ENCODE results near the gene ANKRD10. TPM values are rescaled to one million over a fixed set of nuclear protein-coding genes. Genes with fewer than 3 reads are reported as not detected.

The ANKRD10 gene
- total RNA-seq, 6 experiments from 2014 or later, result 40.4 to 56.2 (median 44.3) TPM

DNA sequence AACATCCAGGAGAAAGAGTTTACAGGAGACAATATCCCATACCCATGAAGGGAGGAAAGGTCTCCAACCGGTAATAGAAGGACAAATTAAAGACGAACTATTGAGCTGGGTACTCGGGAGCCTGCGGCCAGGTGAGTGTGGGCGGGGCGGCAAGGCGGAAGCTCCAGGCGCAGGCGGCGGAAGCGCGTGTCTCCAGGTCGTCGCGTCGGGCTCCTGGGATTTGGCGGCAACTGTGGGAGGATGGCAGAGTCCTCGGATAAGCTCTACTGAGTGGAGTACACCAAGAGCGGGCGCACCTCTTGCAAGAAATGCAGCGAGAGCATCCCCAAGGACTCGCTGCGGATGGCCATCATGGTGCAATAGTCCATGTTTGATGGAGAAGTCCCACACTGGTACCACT is 21.6 kb upstream of the ANKRD10 start:
- Histone ChIP-seq H3K27me3 (no peaks in the 10 kb centered on the region), H3K4me1 (no peaks in the 10 kb centered on the region), H3K4me3 (no peak overlapping the region), H3K27ac (no peak overlapping the region), H3K36me3 (no peaks in the 10 kb centered on the region), H3K9me3 (no peaks in the 10 kb centered on the region)
- DNase-seq (no peak), ATAC-seq (no peak)
- 95% methylated on average over 11 of the region's 23 CpGs for WGBS (ENCODE audit: insufficient coverage, low coverage, low lambda C conversion rate, missing lambda C conversion rate)
- TF ChIP-seq, protein P1, sequence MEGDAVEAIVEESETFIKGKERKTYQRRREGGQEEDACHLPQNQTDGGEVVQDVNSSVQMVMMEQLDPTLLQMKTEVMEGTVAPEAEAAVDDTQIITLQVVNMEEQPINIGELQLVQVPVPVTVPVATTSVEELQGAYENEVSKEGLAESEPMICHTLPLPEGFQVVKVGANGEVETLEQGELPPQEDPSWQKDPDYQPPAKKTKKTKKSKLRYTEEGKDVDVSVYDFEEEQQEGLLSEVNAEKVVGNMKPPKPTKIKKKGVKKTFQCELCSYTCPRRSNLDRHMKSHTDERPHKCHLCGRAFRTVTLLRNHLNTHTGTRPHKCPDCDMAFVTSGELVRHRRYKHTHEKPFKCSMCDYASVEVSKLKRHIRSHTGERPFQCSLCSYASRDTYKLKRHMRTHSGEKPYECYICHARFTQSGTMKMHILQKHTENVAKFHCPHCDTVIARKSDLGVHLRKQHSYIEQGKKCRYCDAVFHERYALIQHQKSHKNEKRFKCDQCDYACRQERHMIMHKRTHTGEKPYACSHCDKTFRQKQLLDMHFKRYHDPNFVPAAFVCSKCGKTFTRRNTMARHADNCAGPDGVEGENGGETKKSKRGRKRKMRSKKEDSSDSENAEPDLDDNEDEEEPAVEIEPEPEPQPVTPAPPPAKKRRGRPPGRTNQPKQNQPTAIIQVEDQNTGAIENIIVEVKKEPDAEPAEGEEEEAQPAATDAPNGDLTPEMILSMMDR (IDR thresholded peaks at IDR 0.05), result no peak
- TF ChIP-seq POLR2A (IDR thresholded peaks at IDR 0.05), result no peak
- intact Hi-C loops (cut with DNase I), result loop anchor here in 1 of 2 donors (10.0 kb wide), 1 partner anchor 108 kb away; no protein-coding TSS in a partner anchor

DNA sequence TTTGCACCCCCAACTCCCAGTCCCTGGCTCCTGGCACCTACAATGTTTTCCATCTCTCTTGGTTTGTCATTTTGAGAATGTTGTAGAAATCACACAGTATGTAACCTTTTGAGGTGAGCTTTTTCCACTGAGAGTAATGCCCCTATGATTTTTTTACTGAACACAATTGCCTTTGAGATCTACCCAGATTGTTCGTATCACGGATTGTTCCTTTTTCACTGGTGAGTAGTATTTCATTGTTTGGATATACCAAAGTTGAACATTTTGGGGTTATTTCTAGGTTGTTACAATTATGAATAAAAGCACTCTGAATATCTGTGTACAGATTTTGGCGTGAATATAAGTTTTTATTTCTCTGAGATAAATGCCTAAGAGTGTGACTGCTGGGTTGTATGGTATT is 17.7 kb upstream of the ANKRD10 start:
- no peaks in the 10 kb centered on the region for H3K27me3 ChIP-seq
- no peak overlapping the region for H3K27ac ChIP-seq
- H3K36me3 ChIP-seq, result no peaks in the 10 kb centered on the region
- ATAC-seq (no peak), DNase-seq (no peak)
- H3K4me1 ChIP-seq, result no peaks in the 10 kb centered on the region
- no peaks in the 10 kb centered on the region for H3K9me3 ChIP-seq
- TF ChIP-seq, protein P1 (IDR thresholded peaks at IDR 0.05), result no peak
- TF ChIP-seq POLR2A (IDR thresholded peaks at IDR 0.05), result no peak
- intact Hi-C loops (cut with DNase I), result loop anchor here in 1 of 2 donors (10.0 kb wide), 1 partner anchor 112 kb away; no protein-coding TSS in a partner anchor
- WGBS (ENCODE audit: insufficient coverage, low coverage, low lambda C conversion rate, missing lambda C conversion rate), result 71% methylated on average over 3 of the region's 3 CpGs
- H3K4me3 ChIP-seq, result no peak overlapping the region

DNA sequence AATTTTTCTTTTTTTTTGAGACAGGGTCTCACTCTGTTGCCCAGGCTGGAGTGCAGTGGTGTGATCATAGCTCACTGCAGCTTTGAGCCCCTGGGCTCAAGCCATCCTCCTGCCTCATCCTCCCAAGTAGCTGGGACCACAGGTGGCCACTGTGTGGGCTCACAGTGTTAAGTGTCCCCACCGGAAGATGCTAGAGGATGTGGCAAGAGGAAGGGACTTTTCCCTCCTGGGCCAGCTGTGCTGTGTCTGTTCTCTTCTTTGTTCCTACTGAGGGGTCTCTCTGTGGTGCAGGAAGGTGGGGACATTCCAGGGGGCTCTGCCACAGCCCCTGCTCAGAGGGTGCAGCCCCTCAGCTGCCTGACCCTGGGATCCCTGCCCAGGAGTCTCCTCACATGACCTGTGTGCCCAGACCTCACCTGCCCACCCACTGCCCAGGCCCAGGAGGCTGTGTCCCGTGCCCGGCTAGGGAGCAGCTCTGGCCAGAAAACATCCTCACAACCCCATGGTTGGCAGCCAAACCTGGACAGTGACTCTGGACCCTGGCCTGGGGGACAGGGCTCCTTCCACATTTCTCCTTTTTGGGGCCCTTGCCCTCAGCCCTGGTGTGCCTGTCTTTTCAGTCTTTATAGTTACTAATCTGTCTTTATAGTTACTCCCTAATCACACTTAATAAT is 14.4 kb upstream of the ANKRD10 start:
- TF ChIP-seq POLR2A (IDR thresholded peaks at IDR 0.05), result no peak
- no peak overlapping the region for H3K4me3 ChIP-seq
- H3K27ac ChIP-seq, result no peak overlapping the region
- DNase-seq (no peak), ATAC-seq (no peak)
- no peaks in the 10 kb centered on the region for H3K36me3 ChIP-seq
- no CpG with 5 or more reads among the region's 3 CpGs for WGBS (ENCODE audit: insufficient coverage, low coverage, low lambda C conversion rate, missing lambda C conversion rate)
- no peaks in the 10 kb centered on the region for H3K9me3 ChIP-seq
- no peaks in the 10 kb centered on the region for H3K27me3 ChIP-seq
- H3K4me1 ChIP-seq, result no peaks in the 10 kb centered on the region
- intact Hi-C loops (cut with DNase I), result no loop called here

DNA sequence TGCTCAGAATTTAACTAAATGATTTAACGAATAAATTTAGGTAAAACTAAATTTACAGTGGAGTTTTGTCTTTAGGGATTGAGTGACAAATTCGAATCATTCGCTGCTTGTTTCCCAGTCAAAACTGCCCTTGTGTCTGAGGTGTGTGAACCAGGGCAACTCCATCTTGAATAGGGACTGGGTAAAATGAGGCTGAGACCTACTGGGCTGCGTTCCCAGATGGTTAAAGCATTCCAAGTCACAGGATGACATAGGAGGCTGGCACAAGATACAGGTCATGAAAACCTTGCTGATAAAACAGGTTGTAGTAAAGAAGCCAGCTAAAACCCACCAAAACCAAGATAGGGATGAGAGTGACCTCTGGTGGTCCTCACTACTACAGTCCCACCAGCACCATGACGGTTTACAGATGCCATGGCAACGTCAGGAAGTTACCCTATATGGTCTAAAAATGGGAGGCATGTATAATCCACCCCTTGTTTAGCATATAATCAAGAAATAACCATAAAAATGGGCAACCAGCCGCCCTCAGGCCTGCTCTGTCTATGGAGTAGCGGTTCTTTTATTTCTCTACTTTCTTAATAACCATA is 10.2 kb upstream of the ANKRD10 start:
- Histone ChIP-seq H3K9me3 (no peaks in the 10 kb centered on the region), H3K27me3 (no peaks in the 10 kb centered on the region), H3K4me3 (no peak overlapping the region), H3K27ac (no peak overlapping the region), H3K4me1 (no peaks in the 10 kb centered on the region), H3K36me3 (no peaks in the 10 kb centered on the region)
- intact Hi-C loops (cut with DNase I), result no loop called here
- 79% methylated on average over 8 of the region's 8 CpGs for WGBS (ENCODE audit: insufficient coverage, low coverage, low lambda C conversion rate, missing lambda C conversion rate)
- DNase-seq (no peak), ATAC-seq (no peak)
- TF ChIP-seq POLR2A (IDR thresholded peaks at IDR 0.05), result no peak
- TF ChIP-seq, protein P1 (IDR thresholded peaks at IDR 0.05), result no peak

DNA sequence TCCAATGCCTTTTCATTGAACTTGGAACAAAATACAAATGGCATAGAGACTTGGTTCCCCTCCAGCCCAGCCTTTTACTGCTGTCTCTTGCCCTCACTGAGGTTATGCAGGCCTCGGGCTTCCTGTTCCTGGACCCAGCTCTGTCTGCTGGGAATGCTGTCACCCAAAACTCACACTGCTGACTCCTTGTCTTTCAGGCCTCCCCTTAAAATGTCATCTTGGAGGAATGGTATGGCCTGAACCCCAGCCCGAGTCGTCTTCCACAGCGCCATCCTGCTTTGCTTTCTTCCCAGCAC is 9.7 kb upstream of the ANKRD10 start:
- no peak overlapping the region for H3K27ac ChIP-seq
- no peak for ATAC-seq
- H3K4me1 ChIP-seq, result no peaks in the 10 kb centered on the region
- H3K27me3 ChIP-seq, result no peaks in the 10 kb centered on the region
- WGBS (ENCODE audit: insufficient coverage, low coverage, low lambda C conversion rate, missing lambda C conversion rate), result 83% methylated on average over 4 of the region's 4 CpGs
- no peaks in the 10 kb centered on the region for H3K36me3 ChIP-seq
- H3K9me3 ChIP-seq, result no peaks in the 10 kb centered on the region
- TF ChIP-seq, protein P1 (IDR thresholded peaks at IDR 0.05), result no peak
- no peak for TF ChIP-seq POLR2A (IDR thresholded peaks at IDR 0.05)
- intact Hi-C loops (cut with DNase I), result no loop called here
- no peak for DNase-seq
- H3K4me3 ChIP-seq, result no peak overlapping the region
